GM12872 (cell line): ENCODE measurements around the gene MIF4GD.

Experiments
- TF ChIP-seq, protein P1 (sequence below): IDR thresholded peaks from 3 replicates; pipeline ENCODE4 v1.5.1; 2011; ENCODE audit warnings: low read depth, mild to moderate bottlenecking, low read length, moderate library complexity; ENCODE audit not compliant: insufficient read depth

The MIF4GD gene

DNA sequence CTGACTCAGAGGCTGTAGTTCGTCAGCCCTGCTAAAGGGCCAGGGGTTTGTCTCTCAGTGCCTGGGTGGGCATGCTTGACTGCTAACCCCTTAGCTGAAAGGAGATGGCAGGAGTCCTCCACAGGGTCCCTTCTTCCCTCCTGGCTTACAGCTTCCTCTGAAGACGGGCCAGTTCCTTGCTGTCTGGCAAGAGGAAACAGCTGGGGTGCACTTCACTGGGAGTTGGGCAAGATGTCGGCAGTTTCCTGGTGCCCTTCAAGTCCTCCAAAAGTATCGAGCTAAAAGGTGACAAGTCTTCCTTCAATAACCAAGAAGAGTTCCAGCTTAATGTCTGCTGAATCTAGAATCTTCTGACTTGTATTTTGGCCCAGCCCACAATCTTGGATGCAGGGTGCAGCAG is 42.2 kb downstream of the MIF4GD start:
- TF ChIP-seq, protein P1, sequence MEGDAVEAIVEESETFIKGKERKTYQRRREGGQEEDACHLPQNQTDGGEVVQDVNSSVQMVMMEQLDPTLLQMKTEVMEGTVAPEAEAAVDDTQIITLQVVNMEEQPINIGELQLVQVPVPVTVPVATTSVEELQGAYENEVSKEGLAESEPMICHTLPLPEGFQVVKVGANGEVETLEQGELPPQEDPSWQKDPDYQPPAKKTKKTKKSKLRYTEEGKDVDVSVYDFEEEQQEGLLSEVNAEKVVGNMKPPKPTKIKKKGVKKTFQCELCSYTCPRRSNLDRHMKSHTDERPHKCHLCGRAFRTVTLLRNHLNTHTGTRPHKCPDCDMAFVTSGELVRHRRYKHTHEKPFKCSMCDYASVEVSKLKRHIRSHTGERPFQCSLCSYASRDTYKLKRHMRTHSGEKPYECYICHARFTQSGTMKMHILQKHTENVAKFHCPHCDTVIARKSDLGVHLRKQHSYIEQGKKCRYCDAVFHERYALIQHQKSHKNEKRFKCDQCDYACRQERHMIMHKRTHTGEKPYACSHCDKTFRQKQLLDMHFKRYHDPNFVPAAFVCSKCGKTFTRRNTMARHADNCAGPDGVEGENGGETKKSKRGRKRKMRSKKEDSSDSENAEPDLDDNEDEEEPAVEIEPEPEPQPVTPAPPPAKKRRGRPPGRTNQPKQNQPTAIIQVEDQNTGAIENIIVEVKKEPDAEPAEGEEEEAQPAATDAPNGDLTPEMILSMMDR = no peak

DNA sequence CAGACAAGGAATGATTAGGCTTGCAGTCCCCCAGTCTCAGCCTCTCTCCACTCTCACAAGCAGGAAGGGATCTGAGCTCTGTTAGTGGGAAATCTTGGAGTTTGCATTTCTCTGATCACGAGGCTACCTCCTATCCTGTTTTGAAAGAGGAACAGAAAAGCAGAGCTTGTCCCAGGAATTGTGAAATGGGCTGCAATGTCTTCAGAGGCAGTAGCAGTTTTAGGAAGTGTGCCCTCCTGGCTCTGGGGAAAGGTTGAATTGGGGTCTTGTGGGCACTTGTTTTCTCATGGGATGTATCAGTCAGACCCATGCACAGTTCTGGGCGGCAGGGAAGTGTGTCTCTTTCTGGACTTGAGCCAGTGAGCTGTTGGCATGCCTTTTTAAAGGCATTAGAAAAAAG is 42.7 kb downstream of the MIF4GD start:
- TF ChIP-seq, protein P1 = no peak

DNA sequence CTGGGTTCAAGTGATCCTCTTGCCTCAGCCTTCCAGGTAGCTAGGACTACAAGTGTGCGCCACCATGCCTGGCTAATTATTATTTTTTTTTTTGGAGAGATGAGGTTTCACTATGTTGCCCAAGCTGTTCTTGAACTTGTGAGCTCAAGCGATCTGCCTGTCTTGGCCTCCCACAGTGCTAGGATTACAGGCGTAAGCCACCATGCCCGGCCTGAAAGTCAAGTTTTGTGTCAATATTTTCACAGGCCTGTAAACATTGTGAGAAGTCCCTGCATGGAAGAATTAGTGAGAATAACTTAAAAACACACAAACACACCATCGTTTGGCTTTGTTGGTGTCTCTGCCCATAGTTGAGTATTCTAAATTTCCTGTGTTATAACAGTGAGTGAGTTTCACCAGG is 43.3 kb downstream of the MIF4GD start:
- TF ChIP-seq, protein P1 = no peak

DNA sequence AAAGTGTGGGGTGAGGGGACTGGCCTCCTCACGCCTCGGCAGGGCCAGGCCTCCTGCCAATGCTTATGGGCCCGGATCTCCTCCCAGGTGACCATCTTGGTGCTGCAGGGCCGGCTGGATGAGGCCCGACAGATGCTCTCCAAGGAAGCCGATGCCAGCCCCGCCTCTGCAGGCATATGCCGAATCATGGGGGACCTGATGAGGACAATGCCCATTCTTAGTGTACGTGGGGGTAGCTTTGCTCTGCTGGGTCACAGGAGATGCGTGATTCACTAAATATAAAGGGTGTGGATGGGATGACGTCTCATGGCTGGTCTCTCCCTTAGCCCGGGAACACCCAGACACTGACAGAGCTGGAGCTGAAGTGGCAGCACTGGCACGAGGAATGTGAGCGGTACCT is 46.0 kb downstream of the MIF4GD start:
- TF ChIP-seq, protein P1 = no peak

DNA sequence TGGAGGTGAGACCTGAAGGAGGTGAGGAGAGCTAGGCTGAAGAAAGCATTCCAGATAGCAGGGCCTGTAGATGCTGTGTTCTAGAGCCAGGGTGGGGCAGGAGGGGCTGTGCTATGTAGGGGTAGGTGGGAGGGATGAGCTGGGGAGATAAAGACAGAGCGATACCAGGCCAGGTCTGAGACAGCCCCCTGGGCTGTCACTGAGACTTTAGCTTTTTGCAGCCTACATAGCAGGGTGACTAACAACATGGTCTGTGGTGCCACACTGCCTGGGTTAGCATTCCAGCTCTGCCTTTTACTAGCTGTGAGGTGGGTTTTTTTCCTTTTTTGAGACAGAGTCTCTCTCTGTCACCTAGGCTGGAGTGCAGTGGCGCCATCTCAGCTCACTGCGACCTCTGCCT is 51.2 kb downstream of the MIF4GD start:
- TF ChIP-seq, protein P1 = no peak

DNA sequence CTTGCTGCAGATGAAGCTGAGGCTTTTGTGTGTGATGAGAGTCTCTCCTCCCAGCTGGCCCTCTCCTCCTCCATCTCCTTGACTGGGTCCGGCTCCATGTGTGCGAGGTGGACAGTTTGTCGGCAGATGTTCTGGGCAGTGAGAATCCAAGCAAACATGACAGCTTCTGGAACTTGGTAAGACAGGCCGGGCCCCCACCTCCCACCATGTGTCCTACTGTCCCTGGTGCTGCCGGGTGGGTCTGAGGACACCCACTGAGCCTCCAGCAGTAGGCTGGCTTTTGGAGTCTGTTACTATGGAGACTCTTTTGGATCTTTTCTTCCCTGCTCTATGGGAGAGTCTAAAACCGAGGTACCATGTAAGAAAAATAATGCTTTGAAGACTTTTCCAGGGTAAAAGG is 52.9 kb downstream of the MIF4GD start:
- TF ChIP-seq, protein P1 = no peak
